Activated CD4-positive, CD25-positive, alpha-beta regulatory T cell treated with anti-CD3 and anti-CD28 coated beads, Interleukin-2, amount 50 U/mL, for 16 hours (primary cell): ENCODE results near the gene IMMP2L.

Source experiments
- DNase-seq: peaks from one replicate; pipeline ENCODE4 v3.0.0-alpha.2; 2020; ENCODE audit warnings: low read depth, low spot score

IMMP2L gene

GRCh38 chr7:110994028-110994967, 568.0 kb downstream of the IMMP2L start:
- DNase-seq, result no peak

GRCh38 chr7:110988890-110989501, 573.3 kb downstream of the IMMP2L start:
- DNase-seq, result no peak

GRCh38 chr7:110988348-110988747, 573.9 kb downstream of the IMMP2L start:
- no peak for DNase-seq

- no peak for DNase-seq
These were observed 575.1 kb downstream of the IMMP2L start for GRCh38 chr7:110987127-110987693.

GRCh38 chr7:110983822-110984456, 578.4 kb downstream of the IMMP2L start:
- no peak for DNase-seq

GRCh38 chr7:110977127-110977737, 585.1 kb downstream of the IMMP2L start:
- DNase-seq, result no peak

- DNase-seq, result no peak
These were observed 586.8 kb downstream of the IMMP2L start for GRCh38 chr7:110975486-110975885.

GRCh38 chr7:110974441-110974840, 587.9 kb downstream of the IMMP2L start:
- DNase-seq, result no peak

- DNase-seq, result no peak
These were observed 588.9 kb downstream of the IMMP2L start for GRCh38 chr7:110973196-110973990.

GRCh38 chr7:110964775-110965174, 597.5 kb downstream of the IMMP2L start:
- DNase-seq, result no peak

- DNase-seq, result no peak
These were observed 599.5 kb downstream of the IMMP2L start for GRCh38 chr7:110962826-110963225.

GRCh38 chr7:110962374-110962773, 599.9 kb downstream of the IMMP2L start:
- DNase-seq, result no peak

- no peak for DNase-seq
These were observed 601.5 kb downstream of the IMMP2L start for GRCh38 chr7:110960811-110961210.

- no peak for DNase-seq
These were observed 614.0 kb downstream of the IMMP2L start for GRCh38 chr7:110948280-110948679.

- DNase-seq, result no peak
These were observed 614.9 kb downstream of the IMMP2L start for GRCh38 chr7:110947408-110947807.

- DNase-seq, result no peak
These were observed 617.2 kb downstream of the IMMP2L start for GRCh38 chr7:110944966-110945644.

- no peak for DNase-seq
These were observed 617.8 kb downstream of the IMMP2L start for GRCh38 chr7:110944448-110944847.

- no peak for DNase-seq
These were observed 618.5 kb downstream of the IMMP2L start for GRCh38 chr7:110943701-110944345.

- no peak for DNase-seq
These were observed 620.9 kb downstream of the IMMP2L start for GRCh38 chr7:110941385-110941784.

- no peak for DNase-seq
These were observed 621.5 kb downstream of the IMMP2L start for GRCh38 chr7:110940756-110941155.
